Stimulated activated CD4-positive, alpha-beta T cell treated with anti-CD3 and anti-CD28 coated beads, Interleukin-2, amount 100 ng/mL, for 48 hours (primary cell): ENCODE data around the gene PXYLP1.

Experiments used
- DNase-seq, 2 donors: peaks; one replicate each; pipeline ENCODE4 v3.0.0-alpha.2; 2020

Gene PXYLP1

GRCh38 chr3:141250828-141251227 is 19.2 kb downstream of the PXYLP1 start:
- DNase-seq = no peak

- DNase-seq = no peak
These were observed 21.7 kb downstream of the PXYLP1 start for GRCh38 chr3:141253326-141253725.

DNA sequence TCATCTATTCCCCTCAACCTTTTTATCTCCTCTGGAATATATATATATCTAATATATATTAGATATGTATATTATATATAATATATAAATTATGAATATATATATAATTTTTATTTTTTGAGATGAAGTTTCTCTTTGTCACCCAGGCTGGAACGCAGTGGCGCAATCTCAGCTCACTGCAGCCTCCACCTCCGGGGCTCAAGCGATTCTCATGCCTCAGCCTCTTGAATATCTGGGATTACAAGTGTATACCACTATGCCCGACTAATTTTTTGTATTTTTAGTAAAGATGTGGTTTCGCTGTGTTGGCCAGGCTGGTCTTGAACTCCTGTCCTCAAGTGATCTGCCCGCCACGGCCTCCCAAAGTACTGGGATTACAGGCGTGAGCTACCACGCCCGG is 22.2 kb downstream of the PXYLP1 start:
- no peak for DNase-seq

DNA sequence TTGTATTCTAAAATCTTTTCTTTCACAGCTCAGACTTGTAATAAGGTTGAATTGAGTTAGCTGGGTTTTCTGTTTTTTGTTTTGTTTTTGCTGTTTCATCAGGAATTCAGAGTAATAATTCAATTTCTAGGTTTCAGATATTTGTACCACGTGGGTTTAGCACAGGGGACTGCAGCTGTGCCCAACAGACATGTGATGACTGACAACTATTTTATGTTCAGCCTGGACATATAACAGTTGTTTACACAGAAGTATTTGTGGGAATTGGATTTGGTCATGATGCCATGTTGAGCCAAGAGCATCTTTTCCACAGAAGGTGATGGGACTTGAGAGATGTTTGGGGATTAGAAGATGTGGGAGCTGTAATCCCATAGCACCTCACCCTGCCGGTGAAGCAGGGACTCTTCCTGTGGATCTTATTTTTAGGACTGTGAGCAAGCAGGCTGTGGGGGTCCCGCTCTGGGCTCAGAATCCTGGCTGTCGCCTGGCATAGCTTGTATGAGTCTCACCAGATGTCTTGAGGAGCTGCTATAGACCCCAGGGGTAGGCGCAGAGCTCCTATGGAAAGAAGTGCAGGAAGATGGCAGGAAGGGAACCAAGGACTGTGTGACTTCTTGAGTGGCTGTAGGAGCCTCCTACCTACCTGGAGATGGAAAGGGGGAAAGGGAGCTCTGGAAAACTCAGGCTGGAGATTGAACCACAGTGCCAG is 23.7 kb downstream of the PXYLP1 start:
- no peak for DNase-seq

DNA sequence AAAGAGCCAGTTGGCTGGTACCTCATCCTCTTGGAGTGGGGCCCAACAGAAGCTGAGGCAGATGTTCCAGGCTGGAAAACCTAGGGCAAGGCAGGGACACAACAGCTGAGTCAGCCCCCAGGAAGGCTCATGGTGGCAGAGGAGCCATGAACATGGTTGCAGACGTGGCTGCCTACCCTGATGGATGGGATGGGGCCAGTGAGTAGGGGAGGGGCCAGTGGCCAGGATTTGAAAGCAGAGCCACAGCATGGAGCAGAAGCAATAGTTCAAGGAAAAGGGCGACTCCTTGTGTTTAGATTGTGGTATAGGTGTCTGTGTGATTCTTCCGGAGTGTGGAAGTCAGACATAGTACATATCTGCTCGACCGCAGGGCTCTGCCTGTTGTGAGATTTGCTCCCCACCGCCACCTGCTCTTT is 24.2 kb downstream of the PXYLP1 start:
- no peak for DNase-seq

DNA sequence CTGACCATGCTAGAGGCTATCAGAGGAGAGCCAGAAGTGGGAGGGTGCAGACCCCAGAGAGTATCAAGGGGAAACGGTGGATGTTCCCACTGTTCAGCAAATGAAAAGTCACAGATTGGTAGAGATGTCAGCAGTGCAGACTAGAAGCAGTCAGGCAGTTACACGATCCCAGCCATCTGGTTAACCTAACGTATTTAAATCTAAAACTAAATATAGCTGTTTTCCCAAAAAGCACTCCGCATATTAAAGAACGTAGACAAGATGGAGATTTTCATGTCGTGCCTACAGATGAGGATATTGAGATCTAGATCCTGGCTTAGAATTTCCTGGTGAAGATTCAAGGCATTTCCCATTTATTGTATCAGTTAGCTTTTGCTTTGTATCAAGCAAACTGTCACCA is 25.2 kb downstream of the PXYLP1 start:
- DNase-seq = no peak

DNA sequence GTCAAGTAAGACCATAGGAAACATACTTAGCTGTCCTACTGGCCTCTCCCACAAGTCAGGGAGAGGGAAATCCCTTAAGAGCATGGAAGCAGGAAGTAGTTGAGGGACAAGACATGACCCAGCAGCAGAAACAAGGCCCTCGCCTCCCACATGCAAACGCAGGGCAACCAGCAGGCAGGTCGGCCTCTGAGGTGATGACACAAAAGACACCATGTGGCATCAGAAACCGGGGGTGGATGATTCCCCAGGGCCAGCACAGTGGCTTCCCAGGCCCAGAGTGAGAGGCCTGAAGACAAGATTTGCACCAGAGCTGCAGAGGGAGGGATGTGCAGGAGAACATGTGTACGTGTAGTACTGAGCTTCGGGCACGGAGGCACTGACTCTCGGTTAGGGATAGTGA is 26.3 kb downstream of the PXYLP1 start:
- DNase-seq = peak in 1 of 2 donors; percentile 23

DNA sequence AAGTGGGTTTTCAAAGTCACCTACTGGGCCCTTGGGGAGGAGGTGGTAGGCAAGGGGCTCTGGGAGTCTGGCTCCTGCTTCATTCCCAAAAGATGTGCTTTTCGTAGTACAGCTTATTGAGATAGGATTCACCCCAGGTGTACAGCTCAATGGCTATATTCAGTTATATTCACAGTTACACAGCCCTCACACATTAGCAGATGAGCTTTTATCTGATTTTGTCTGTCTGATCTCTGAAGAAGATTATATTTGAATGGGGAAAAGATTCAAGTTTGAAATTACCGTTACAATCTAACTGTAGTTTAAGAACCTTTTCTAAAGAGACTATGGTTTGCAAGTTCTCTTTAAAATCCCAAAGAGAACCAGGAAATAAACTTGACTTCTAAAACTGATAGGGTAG is 27.3 kb downstream of the PXYLP1 start:
- DNase-seq = no peak

GRCh38 chr3:141259821-141260629 is 28.4 kb downstream of the PXYLP1 start:
- DNase-seq = no peak

GRCh38 chr3:141260630-141260927 is 29.0 kb downstream of the PXYLP1 start:
- DNase-seq = no peak

DNA sequence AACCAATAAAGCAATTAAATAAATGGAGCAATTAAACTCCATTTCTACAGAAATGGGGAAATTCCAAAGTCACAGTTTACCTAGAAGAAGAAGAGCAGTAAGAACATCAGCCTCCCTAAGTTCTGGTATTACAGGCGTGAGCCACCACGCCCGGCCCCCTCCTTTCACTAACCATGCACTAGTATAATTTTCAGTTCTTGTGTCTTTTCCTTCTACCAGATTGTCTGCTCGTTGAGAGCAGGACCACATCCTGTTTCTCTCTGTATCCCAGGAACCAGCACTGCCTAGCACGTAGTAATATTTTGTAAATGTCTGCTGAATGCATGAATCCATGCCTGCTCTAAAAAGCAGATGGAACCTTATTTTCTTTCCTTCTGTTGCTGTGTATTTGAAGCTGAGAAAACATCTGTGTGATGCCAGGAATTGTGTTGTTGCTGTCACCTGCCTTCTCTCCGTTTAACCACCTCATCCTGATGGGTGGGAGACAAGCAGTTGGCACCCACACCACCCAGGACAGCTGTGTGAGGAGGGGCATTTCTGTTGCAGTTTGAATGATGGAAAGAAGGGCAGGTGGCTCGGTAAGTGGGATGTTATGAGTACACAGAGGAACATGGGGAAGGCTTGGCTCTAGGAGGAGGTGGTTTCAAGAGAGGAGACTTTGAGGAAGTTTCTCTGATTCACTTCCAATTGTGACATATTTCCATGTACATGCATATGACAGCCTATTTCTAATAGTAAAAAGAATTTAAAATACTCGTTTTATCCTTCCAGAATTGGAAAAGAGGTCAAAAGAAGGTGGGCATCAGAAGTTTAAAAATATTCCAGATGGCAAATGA is 30.1 kb downstream of the PXYLP1 start:
- DNase-seq = no peak

- DNase-seq = no peak
These were observed 30.7 kb downstream of the PXYLP1 start for GRCh38 chr3:141262308-141262705.

- DNase-seq = no peak
These were observed 34.6 kb downstream of the PXYLP1 start for GRCh38 chr3:141266186-141266585.

- peak in 1 of 2 donors; percentile 35 for DNase-seq
These were observed 35.4 kb downstream of the PXYLP1 start for GRCh38 chr3:141266797-141267555.

- DNase-seq = no peak
These were observed 36.0 kb downstream of the PXYLP1 start for GRCh38 chr3:141267629-141268028.

- no peak for DNase-seq
These were observed 36.7 kb downstream of the PXYLP1 start for GRCh38 chr3:141268306-141268705.

DNA sequence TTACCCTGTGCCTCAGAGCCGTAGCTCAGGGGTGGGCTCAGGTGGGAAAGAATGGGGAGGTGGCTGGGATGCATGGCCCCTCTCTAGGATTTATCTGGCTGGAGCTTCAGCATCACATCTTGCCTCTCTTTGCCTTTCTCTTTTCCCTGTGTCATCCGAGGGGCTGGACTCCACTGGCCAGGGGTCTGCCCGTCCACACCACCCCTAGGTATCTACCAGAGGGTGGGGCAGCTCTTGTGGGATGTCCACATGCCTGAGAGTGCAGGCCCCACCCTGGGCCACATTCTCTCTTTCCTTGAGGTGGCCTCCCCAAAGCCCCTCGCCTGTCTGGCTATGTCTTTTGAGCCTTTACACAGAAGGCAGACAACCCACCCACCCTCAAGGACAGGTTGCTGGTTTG is 37.2 kb downstream of the PXYLP1 start:
- DNase-seq = no peak

DNA sequence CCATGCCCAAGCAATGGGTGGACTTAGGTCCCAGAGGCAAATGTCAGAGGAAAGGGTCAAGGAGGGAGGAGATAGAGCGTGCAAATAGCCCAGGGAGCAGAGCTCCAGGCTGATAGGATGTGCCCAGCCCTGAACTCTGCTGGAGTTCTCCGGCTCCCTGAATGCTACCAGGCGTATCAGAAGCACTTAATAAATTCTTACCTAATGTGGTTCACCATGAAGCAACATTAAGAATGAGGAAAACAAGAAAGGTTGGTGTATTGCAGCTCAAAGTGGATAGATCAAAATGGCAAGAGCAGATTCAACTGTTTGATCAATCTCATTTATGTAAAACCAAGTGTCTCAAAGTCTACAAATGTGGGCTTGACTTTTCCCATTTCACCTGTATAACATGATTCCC is 38.3 kb downstream of the PXYLP1 start:
- DNase-seq = no peak

GRCh38 chr3:141271279-141272030 is 39.8 kb downstream of the PXYLP1 start:
- DNase-seq = no peak

DNA sequence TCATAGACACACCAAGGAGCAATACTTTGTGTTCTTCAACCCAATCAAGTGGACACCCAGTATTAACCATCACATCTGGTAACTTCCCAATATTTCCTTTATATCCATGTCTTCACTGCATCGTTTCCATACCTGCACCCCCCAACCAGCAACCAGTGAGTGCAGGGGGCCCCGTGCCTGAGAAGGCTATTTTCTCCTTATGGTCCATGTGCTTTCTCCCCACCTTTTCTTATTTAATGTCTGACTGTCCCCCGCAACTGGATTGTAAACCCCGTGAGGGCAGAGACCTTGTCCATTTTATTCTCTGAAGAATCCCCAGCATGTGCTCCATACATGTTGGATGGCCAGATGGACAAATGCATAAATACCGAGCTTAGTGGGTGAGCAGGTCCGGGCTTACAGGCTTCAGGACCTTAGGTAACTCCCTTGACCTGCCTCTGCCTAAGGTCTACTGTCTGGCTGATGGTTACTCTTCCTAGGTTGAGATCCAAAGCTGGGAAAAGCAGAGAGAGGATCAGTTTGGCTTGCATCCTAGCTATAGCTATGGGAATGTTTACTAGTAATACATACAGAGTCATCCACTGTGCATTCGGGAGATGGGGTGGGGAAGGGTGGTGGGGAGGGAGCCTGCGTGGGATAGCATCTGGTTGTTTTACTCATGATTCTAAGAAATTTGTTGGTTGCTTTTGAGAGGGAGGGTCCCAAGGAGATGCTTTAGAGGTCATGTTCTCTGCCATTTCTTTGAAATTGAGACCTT is 41.5 kb downstream of the PXYLP1 start:
- DNase-seq = no peak

GRCh38 chr3:141273700-141274410 is 42.2 kb downstream of the PXYLP1 start:
- DNase-seq = no peak
